ENCODE measurements around the gene UGT1A6. TPM values are rescaled to one million over a fixed set of nuclear protein-coding genes. Genes with fewer than 3 reads are reported as not detected.

The UGT1A6 gene
- total and polyA plus RNA-seq, 2 of the 13 experiments (the other 11 are each of a cell fraction or from before 2014, with no cell fraction given), result 0.25 TPM; not detected in 1

DNA sequence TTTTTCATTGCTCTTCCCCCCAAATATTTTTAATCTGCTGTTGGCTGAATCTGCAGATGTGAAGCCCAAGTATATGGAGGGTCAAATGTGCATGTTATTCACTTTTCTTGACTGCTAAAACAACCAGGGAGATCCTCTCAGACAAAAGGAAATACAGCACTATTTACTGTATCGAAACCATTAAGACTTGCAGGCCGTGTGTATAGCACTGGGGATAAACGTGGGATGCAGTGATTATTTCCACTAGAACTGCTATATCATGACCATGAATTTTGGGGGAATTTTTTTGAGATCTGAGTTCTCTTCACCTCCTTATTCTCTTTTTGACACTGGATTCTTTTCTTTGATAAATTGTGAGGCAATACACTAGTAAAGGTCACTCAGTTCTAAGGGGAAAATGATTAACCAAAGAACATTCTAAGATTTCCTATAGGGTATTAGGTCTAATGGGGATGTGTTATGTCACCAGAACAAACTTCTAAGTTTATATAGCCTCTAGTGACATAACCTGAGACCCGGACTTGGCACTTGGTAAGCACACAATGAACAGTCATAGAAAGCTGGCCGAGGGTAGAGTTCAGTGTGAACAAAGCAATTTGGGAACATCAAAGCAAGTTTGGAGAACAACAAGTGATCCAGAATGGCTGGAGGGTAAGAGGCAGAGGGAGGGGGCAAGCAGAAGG, 52.5 kb downstream of the UGT1A6 start (continued):
- TF ChIP-seq ARNT2 (CRISPR knock-in tag; IDR thresholded peaks at IDR 0.05; ENCODE audit: low read depth), result peak; percentile 74; the same call in 1 of the 2 replicates
- peak; percentile 55; the same call in 1 of the 2 replicates for TF ChIP-seq ZBTB3 (CRISPR knock-in tag; IDR thresholded peaks at IDR 0.05; ENCODE audit: borderline replicate concordance, low read depth)
- TF ChIP-seq, protein P1, sequence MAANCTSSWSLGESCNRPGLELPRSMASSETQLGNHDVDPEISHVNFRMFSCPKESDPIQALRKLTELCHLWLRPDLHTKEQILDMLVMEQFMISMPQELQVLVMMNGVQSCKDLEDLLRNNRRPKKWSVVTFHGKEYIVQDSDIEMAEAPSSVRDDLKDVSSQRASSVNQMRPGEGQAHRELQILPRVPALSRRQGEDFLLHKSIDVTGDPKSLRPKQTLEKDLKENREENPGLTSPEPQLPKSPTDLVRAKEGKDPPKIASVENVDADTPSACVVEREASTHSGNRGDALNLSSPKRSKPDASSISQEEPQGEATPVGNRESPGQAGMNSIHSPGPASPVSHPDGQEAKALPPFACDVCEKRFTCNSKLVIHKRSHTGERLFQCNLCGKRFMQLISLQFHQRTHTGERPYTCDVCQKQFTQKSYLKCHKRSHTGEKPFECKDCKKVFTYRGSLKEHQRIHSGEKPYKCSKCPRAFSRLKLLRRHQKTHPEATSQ (CRISPR knock-in tag; IDR thresholded peaks at IDR 0.05; ENCODE audit: borderline replicate concordance), result peak; percentile 84; the same call in 1 of the 2 replicates
- TF ChIP-seq, protein P2, sequence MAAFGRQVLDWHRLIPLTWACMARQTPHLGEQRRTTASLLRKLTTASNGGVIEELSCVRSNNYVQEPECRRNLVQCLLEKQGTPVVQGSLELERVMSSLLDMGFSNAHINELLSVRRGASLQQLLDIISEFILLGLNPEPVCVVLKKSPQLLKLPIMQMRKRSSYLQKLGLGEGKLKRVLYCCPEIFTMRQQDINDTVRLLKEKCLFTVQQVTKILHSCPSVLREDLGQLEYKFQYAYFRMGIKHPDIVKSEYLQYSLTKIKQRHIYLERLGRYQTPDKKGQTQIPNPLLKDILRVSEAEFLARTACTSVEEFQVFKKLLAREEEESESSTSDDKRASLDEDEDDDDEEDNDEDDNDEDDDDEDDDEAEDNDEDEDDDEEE (CRISPR knock-in tag; IDR thresholded peaks at IDR 0.05), result peak; percentile 24; the same call in 1 of the 2 replicates
- TF ChIP-seq ONECUT2 (CRISPR knock-in tag; IDR thresholded peaks at IDR 0.05), result no peak
- TF ChIP-seq ZNF614 (CRISPR knock-in tag; IDR thresholded peaks at IDR 0.05; ENCODE audit: borderline replicate concordance), result peak; percentile 87
- peak; percentile 81; the same call in 1 of the 2 replicates for TF ChIP-seq ZNF607 (CRISPR knock-in tag; IDR thresholded peaks at IDR 0.05; ENCODE audit: borderline replicate concordance)
- TF ChIP-seq TRIM24 (CRISPR knock-in tag; IDR thresholded peaks at IDR 0.05), result 0 out of 2 replicates have a peak, but pooled peaks have one; percentile 67
- peak; percentile 75 for TF ChIP-seq BHLHE40 (IDR thresholded peaks at IDR 0.05; ENCODE audit: low read length)
- peak; percentile 47; the same call in 1 of the 2 replicates for TF ChIP-seq HOXA3 (CRISPR knock-in tag; IDR thresholded peaks at IDR 0.05)
- no peak for TF ChIP-seq ZNF484 (CRISPR knock-in tag; IDR thresholded peaks at IDR 0.05; ENCODE audit: borderline replicate concordance, low read depth)
- TF ChIP-seq SMC3 (IDR thresholded peaks at IDR 0.05; ENCODE audit: low read length), result peak; percentile 30
- TF ChIP-seq, protein P3, sequence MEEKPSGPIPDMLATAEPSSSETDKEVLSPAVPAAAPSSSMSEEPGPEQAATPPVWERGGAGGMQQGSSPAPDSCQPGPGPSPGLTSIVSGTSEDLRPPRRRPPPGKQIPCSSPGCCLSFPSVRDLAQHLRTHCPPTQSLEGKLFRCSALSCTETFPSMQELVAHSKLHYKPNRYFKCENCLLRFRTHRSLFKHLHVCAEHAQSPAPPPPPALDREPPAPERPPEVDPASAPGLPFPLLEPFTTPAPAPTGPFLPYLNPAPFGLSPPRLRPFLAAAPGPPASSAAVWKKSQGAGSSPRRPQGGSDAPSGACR (CRISPR knock-in tag; IDR thresholded peaks at IDR 0.05), result peak; percentile 69; the same call in 1 of the 2 replicates
- peak; percentile 82 for TF ChIP-seq ZBTB21 (CRISPR knock-in tag; IDR thresholded peaks at IDR 0.05)
- TF ChIP-seq SPEN (CRISPR knock-in tag; IDR thresholded peaks at IDR 0.05; ENCODE audit: low read depth), result peak; percentile 84
- TF ChIP-seq, protein P4, sequence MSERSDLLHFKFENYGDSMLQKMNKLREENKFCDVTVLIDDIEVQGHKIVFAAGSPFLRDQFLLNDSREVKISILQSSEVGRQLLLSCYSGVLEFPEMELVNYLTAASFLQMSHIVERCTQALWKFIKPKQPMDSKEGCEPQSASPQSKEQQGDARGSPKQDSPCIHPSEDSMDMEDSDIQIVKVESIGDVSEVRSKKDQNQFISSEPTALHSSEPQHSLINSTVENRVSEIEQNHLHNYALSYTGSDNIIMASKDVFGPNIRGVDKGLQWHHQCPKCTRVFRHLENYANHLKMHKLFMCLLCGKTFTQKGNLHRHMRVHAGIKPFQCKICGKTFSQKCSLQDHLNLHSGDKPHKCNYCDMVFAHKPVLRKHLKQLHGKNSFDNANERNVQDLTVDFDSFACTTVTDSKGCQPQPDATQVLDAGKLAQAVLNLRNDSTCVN (CRISPR knock-in tag; IDR thresholded peaks at IDR 0.05; ENCODE audit: borderline replicate concordance), result peak; percentile 96
- TF ChIP-seq, protein P5, sequence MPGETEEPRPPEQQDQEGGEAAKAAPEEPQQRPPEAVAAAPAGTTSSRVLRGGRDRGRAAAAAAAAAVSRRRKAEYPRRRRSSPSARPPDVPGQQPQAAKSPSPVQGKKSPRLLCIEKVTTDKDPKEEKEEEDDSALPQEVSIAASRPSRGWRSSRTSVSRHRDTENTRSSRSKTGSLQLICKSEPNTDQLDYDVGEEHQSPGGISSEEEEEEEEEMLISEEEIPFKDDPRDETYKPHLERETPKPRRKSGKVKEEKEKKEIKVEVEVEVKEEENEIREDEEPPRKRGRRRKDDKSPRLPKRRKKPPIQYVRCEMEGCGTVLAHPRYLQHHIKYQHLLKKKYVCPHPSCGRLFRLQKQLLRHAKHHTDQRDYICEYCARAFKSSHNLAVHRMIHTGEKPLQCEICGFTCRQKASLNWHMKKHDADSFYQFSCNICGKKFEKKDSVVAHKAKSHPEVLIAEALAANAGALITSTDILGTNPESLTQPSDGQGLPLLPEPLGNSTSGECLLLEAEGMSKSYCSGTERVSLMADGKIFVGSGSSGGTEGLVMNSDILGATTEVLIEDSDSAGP (CRISPR knock-in tag; IDR thresholded peaks at IDR 0.05; ENCODE audit: borderline replicate concordance), result no peak
- TF ChIP-seq, protein P6, sequence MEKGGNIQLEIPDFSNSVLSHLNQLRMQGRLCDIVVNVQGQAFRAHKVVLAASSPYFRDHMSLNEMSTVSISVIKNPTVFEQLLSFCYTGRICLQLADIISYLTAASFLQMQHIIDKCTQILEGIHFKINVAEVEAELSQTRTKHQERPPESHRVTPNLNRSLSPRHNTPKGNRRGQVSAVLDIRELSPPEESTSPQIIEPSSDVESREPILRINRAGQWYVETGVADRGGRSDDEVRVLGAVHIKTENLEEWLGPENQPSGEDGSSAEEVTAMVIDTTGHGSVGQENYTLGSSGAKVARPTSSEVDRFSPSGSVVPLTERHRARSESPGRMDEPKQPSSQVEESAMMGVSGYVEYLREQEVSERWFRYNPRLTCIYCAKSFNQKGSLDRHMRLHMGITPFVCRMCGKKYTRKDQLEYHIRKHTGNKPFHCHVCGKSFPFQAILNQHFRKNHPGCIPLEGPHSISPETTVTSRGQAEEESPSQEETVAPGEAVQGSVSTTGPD (CRISPR knock-in tag; IDR thresholded peaks at IDR 0.05), result no peak
- no peak for TF ChIP-seq ZSCAN20 (CRISPR knock-in tag; IDR thresholded peaks at IDR 0.05; ENCODE audit: borderline replicate concordance)
- peak; percentile 90 for TF ChIP-seq NKX3-1 (CRISPR knock-in tag; IDR thresholded peaks at IDR 0.05)
- no peak for TF ChIP-seq ZNF773 (CRISPR knock-in tag; IDR thresholded peaks at IDR 0.05; ENCODE audit: borderline replicate concordance)
- peak; percentile 65 for TF ChIP-seq ZNF644 (CRISPR knock-in tag; IDR thresholded peaks at IDR 0.05; ENCODE audit: low read depth)

Measured in HepG2 (cell line).